H1 (cell line): ENCODE data around the gene URGCP. TPM values are rescaled to one million over a fixed set of nuclear protein-coding genes. Genes with fewer than 3 reads are reported as not detected.

Source experiments
- CTCF ChIA-PET: fragments of 300-600 bp; sonication (Branson Sonifier 250); formaldehyde crosslinking; loops from one replicate; lab custom pipeline; 2021; ENCODE audit not compliant: partially characterized antibody; lab: Charles Lee
- POLR2A ChIA-PET: fragments of 300-600 bp; sonication (Branson Sonifier 250); formaldehyde crosslinking; loops from one replicate; lab custom pipeline; 2021; ENCODE audit warnings: inconsistent platforms; ENCODE audit not compliant: partially characterized antibody; lab: Charles Lee
- DNase-seq, 2 experiments: peaks; one replicate each; pipeline versions ENCODE4 v3.0.0 to v3.0.0-alpha.2; 2010 to 2022; ENCODE audit warnings: low spot score in 2 of 2, low read depth in 1 of 2, mixed read lengths in 1 of 2
- FAIRE-seq: peaks from 2 replicates; lab custom pipeline; 2011; peaks lifted over from hg19 to GRCh38; lab: Jason Lieb, UNC
- H2AFZ ChIP-seq: 2 replicates; pipeline ENCODE4 v1.8.1; 2012; ENCODE audit warnings: low read length, inconsistent platforms
- H2AK5ac ChIP-seq: 2 replicates; pipeline ENCODE4 v1.6.1; 2013; ENCODE audit warnings: low read depth, low read length
- H2BK120ac ChIP-seq: replicated peaks from 2 replicates; pipeline ENCODE3; 2013; ENCODE audit warnings: low read depth, low read length, inconsistent platforms
- H2BK12ac ChIP-seq: 2 replicates; pipeline ENCODE4 v1.6.1; 2013; ENCODE audit warnings: low read depth, low read length
- H2BK15ac ChIP-seq: 2 replicates; pipeline ENCODE4 v1.6.1; 2013; ENCODE audit warnings: low read length
- H2BK20ac ChIP-seq: 2 replicates; pipeline ENCODE4 v1.6.1; 2013; ENCODE audit warnings: low read length
- H2BK5ac ChIP-seq: 2 replicates; pipeline ENCODE4 v1.6.1; 2013; ENCODE audit warnings: low read depth, low read length
- H3K14ac ChIP-seq: 2 replicates; pipeline ENCODE4 v1.6.1; 2013; ENCODE audit warnings: inconsistent platforms; ENCODE audit not compliant: insufficient read length
- H3K18ac ChIP-seq: 2 replicates; pipeline ENCODE4 v1.6.1; 2013; ENCODE audit warnings: low read length; ENCODE audit errors: extremely low read depth
- H3K23ac ChIP-seq: 2 replicates; pipeline ENCODE4 v1.6.1; 2013; ENCODE audit warnings: inconsistent platforms; ENCODE audit not compliant: insufficient read length
- H3K23me2 ChIP-seq: 2 replicates; pipeline ENCODE4 v1.6.1; 2013; ENCODE audit warnings: low read depth, low read length
- H3K27ac ChIP-seq: 2 replicates; pipeline ENCODE4 v1.6.1; 2011; ENCODE audit warnings: low read depth, low read length, inconsistent platforms
- H3K27me3 ChIP-seq, 4 experiments: replicated peaks in 1 of 4; 1 replicate in 1 of 4; 2 replicates in 3 of 4; pipeline versions ENCODE4 v1.6.1 to v1.8.1; 2011 to 2013; ENCODE audit warnings: low read length in 3 of 4, mild to moderate bottlenecking in 3 of 4, inconsistent platforms in 2 of 4, mixed read lengths in 2 of 4, moderate library complexity in 1 of 4; ENCODE audit not compliant: control insufficient read depth in 3 of 4, insufficient read depth in 3 of 4; ENCODE audit errors: extremely low read depth in 1 of 4
- H3K36me3 ChIP-seq, 4 experiments: 2 replicates each; pipeline versions ENCODE4 v1.6.1 to v1.8.1; 2011 to 2013; ENCODE audit warnings: mild to moderate bottlenecking in 4 of 4, low read length in 3 of 4, moderate library complexity in 2 of 4, control low read depth in 1 of 4, inconsistent platforms in 1 of 4; ENCODE audit not compliant: insufficient read depth in 4 of 4, control insufficient read depth in 2 of 4
- H3K4ac ChIP-seq: replicated peaks from 2 replicates; pipeline ENCODE3; 2013; ENCODE audit warnings: low read length, low read depth, mixed read lengths, inconsistent platforms; ENCODE audit not compliant: insufficient read length
- H3K4me1 ChIP-seq, 4 experiments: replicated peaks in 1 of 4; 1 replicate in 1 of 4; 2 replicates in 3 of 4; pipeline versions ENCODE4 v1.6.1 to v1.8.1; 2011 to 2013; ENCODE audit warnings: low read length in 3 of 4, inconsistent platforms in 2 of 4, mixed read lengths in 1 of 4; ENCODE audit not compliant: insufficient read depth in 4 of 4, control insufficient read depth in 3 of 4
- H3K4me2 ChIP-seq, 2 experiments: 2 replicates each; pipeline versions ENCODE4 v1.6.1 to v1.8.1; 2011 to 2013; ENCODE audit warnings: low read depth in 2 of 2, low read length in 2 of 2, control low read depth in 1 of 2, inconsistent platforms in 1 of 2, mild to moderate bottlenecking in 1 of 2; ENCODE audit not compliant: insufficient read depth in 1 of 2
- H3K4me3 ChIP-seq, 4 experiments: fragments of 200-600, 300-600 bp in 1 of 4; sonication (generic), shearing (Covaris generic), sonication (Bioruptor Twin) in 1 of 4; 2 replicates each; pipeline versions ENCODE4 v1.5.1 to v1.8.1; 2011 to 2016; ENCODE audit warnings: low read length in 4 of 4, low read depth in 3 of 4, control low read depth in 2 of 4, inconsistent platforms in 2 of 4, mild to moderate bottlenecking in 2 of 4, mixed read lengths in 1 of 4, moderate library complexity in 1 of 4; ENCODE audit not compliant: insufficient read depth in 2 of 4; ENCODE audit errors: extremely low read depth in 1 of 4
- H3K56ac ChIP-seq: replicated peaks from 2 replicates; pipeline ENCODE3; 2013; ENCODE audit warnings: low read depth, mild to moderate bottlenecking, mixed read lengths, low read length, inconsistent platforms; ENCODE audit not compliant: insufficient read length
- H3K79me1 ChIP-seq: 2 replicates; pipeline ENCODE4 v1.6.1; 2013; ENCODE audit warnings: low read depth, low read length, control low read depth
- H3K79me2 ChIP-seq, 2 experiments: 2 replicates each; pipeline versions ENCODE4 v1.6.1 to v1.8.1; 2012 to 2013; ENCODE audit warnings: low read length in 2 of 2, mild to moderate bottlenecking in 2 of 2, inconsistent platforms in 1 of 2; ENCODE audit not compliant: insufficient read depth in 2 of 2, control insufficient read depth in 1 of 2
- H3K9ac ChIP-seq, 4 experiments: replicated peaks in 1 of 4; 1 replicate in 1 of 4; 2 replicates in 3 of 4; pipeline versions ENCODE4 v1.6.1 to v1.8.1; 2011 to 2013; ENCODE audit warnings: low read depth in 3 of 4, low read length in 3 of 4, control low read depth in 2 of 4, mild to moderate bottlenecking in 2 of 4, moderate library complexity in 2 of 4, inconsistent platforms in 1 of 4; ENCODE audit errors: extremely low read depth in 1 of 4
- H3K9me3 ChIP-seq, 2 experiments: 2 replicates each; pipeline versions ENCODE4 v1.6.1 to v1.8.1; 2012 to 2013; ENCODE audit warnings: mild to moderate bottlenecking in 2 of 2, moderate library complexity in 2 of 2, control low read depth in 1 of 2, inconsistent platforms in 1 of 2, low read depth in 1 of 2, low read length in 1 of 2, mixed read lengths in 1 of 2; ENCODE audit not compliant: insufficient read depth in 2 of 2
- H4K20me1 ChIP-seq, 2 experiments: replicated peaks in 1 of 2; 2 replicates each; pipeline versions ENCODE3 to v1.8.1; 2011 to 2013; ENCODE audit warnings: inconsistent platforms in 2 of 2, low read length in 2 of 2, mild to moderate bottlenecking in 1 of 2; ENCODE audit not compliant: insufficient read depth in 2 of 2, control insufficient read depth in 1 of 2
- H4K5ac ChIP-seq: 2 replicates; pipeline ENCODE4 v1.6.1; 2013; ENCODE audit warnings: low read length, low read depth, mixed read lengths, inconsistent platforms; ENCODE audit not compliant: insufficient read length
- H4K8ac ChIP-seq: 2 replicates; pipeline ENCODE4 v1.8.0; 2013; ENCODE audit warnings: mild to moderate bottlenecking, moderate library complexity, low read length, inconsistent platforms; ENCODE audit not compliant: insufficient read depth; ENCODE audit errors: extremely low read depth
- H4K91ac ChIP-seq: replicated peaks from 2 replicates; pipeline ENCODE3; 2013; ENCODE audit warnings: low read length, mixed read lengths, inconsistent platforms; ENCODE audit not compliant: insufficient read length
- ATF3 ChIP-seq: IDR thresholded peaks from 2 replicates; pipeline ENCODE4 v1.6.1; 2011; ENCODE audit warnings: low read depth, mild to moderate bottlenecking, low read length; ENCODE audit not compliant: insufficient read depth
- CBX8 ChIP-seq: fragments of 300-800, 300-1000 bp; sonication (generic); IDR thresholded peaks from 2 replicates; pipeline ENCODE4 v1.7.1; 2016; ENCODE audit warnings: low read depth, low read length, borderline replicate concordance
- CTBP2 ChIP-seq: IDR thresholded peaks from 2 replicates; pipeline ENCODE4 v1.7.0; 2011; ENCODE audit warnings: borderline replicate concordance, mild to moderate bottlenecking, moderate library complexity, mixed read lengths, low read length; ENCODE audit not compliant: insufficient read depth, insufficient read length
- FOSL1 ChIP-seq: IDR thresholded peaks from 2 replicates; pipeline ENCODE4 v1.6.1; 2011; ENCODE audit warnings: mild to moderate bottlenecking, low read depth, low read length, moderate library complexity; ENCODE audit not compliant: insufficient read depth
- GTF2F1 ChIP-seq: IDR thresholded peaks from 2 replicates; pipeline ENCODE4 v1.6.1; 2012; ENCODE audit warnings: low read depth, low read length, improper control_type of control experiment, borderline replicate concordance
- KDM1A ChIP-seq: fragments of 200-600, 300-600 bp; sonication (generic); IDR thresholded peaks from 2 replicates; pipeline ENCODE4 v1.7.1; 2016; ENCODE audit warnings: mild to moderate bottlenecking, low read length, borderline replicate concordance
- POU5F1 ChIP-seq: IDR thresholded peaks from 2 replicates; pipeline ENCODE4 v1.6.1; 2011; ENCODE audit warnings: low read depth, mild to moderate bottlenecking, low read length, moderate library complexity
- RAD21 ChIP-seq, 2 experiments: IDR thresholded peaks in 1 of 2; conservative IDR thresholded peaks in 1 of 2; 2 replicates each; pipeline ENCODE4 v1.6.1; 2011; ENCODE audit warnings: low read depth in 2 of 2, low read length in 2 of 2, improper control_type of control experiment in 1 of 2, inconsistent platforms in 1 of 2, mild to moderate bottlenecking in 1 of 2, moderate library complexity in 1 of 2
- RBBP5 ChIP-seq: IDR thresholded peaks from 2 replicates; pipeline ENCODE4 v1.7.1; 2012; ENCODE audit warnings: low read depth, mild to moderate bottlenecking, inconsistent platforms, low read length, moderate library complexity, borderline replicate concordance
- YY1 ChIP-seq: IDR thresholded peaks from 2 replicates; pipeline ENCODE4 v1.6.1; 2011; ENCODE audit warnings: low read depth, mild to moderate bottlenecking, low read length
- WGBS, 2 experiments: shearing (Covaris generic) in 1 of 2; methylation state at CpG; one replicate each; pipeline versions ENCODE4 v1.1.6 to v1.1.7; 2013 to 2015; ENCODE audit warnings: low lambda C conversion rate in 2 of 2, mixed read lengths in 2 of 2, inconsistent platforms in 1 of 2, low coverage in 1 of 2, missing lambda C conversion rate in 1 of 2; ENCODE audit not compliant: insufficient replicate concordance in 2 of 2, insufficient coverage in 1 of 2, insufficient read length in 1 of 2; ENCODE audit errors: extremely low coverage in 1 of 2, missing lambda C conversion rate in 1 of 2; 5-methylcytosine and 5-hydroxymethylcytosine counted together
- polyA plus RNA-seq, 7 experiments: library from polyadenylated mRNA; depleted of rRNA in 3 of 7; stranded (reverse) in 5 of 7; unstranded in 2 of 7; fragments of >200 nt in 5 of 7; fragments of 200-250 nt in 2 of 7; gene quantifications; 1 replicate in 5 of 7; 2 replicates in 1 of 7; 4 replicates in 1 of 7; pipeline versions ENCODE4 v1.2.1 to v1.2.3, GENCODE V29; 2011 to 2013; ENCODE audit warnings: missing spikeins in 2 of 7, mixed read lengths in 2 of 7
- total RNA-seq: library from RNA; stranded (reverse); fragmentation: NEBNext Ultra II Directional; extraction: Animal tissue kit (Norgen Biotek cat#: 25700); gene quantifications from 2 replicates; pipeline ENCODE4 v1.2.1, GENCODE V29; 2021

Gene URGCP
- total and polyA plus RNA-seq, 2 of the 8 experiments (the other 6 are each of a cell fraction or from before 2014, with no cell fraction given), result 9.0 to 18.7 TPM

DNA sequence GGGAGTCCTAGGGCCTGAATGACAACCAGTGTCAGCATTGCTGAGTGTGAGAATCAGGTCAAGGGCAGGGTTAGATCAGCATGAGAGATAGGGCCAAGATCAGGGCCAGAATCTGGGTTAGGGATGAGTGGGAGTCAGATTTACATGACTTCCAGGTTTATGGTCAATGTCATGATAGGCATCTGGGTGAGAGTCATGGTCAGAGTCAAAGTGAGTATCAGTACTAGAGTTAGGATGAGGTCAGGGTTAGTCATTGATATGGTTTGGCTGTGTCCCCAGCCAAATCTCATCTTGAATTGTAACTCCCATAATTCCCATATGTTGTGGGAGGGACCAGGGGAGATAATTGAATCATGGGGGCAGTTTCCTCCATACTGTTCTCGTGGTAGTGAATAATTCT lies 49.4 kb downstream of the URGCP start:
- no peak overlapping the region for H3K4me3 ChIP-seq
- no peak overlapping the region for H3K4me2 ChIP-seq
- H2BK5ac ChIP-seq, result no peak overlapping the region
- H3K36me3 ChIP-seq, result no peaks in the 10 kb centered on the region; a peak in 1 of 8 replicates
- H3K23me2 ChIP-seq, result no peaks in the 10 kb centered on the region
- H3K14ac ChIP-seq, result no peak overlapping the region
- no peak overlapping the region for H2BK20ac ChIP-seq
- no peak overlapping the region for H2BK12ac ChIP-seq
- H4K8ac ChIP-seq, result no peak overlapping the region
- H3K23ac ChIP-seq, result no peak overlapping the region
- 93% methylated on average over 1 of the region's 1 CpG; no CpG with 5 or more reads in 1 of the 2 experiments for WGBS, 2 experiments
- H2AK5ac ChIP-seq, result no peak overlapping the region
- H2AFZ ChIP-seq, result no peak overlapping the region
- H3K79me1 ChIP-seq, result no peaks in the 10 kb centered on the region
- H3K18ac ChIP-seq, result no peak overlapping the region
- CTCF ChIA-PET, result no interaction called here
- no peak overlapping the region for H3K9ac ChIP-seq
- FAIRE-seq (no peak), DNase-seq (no peak)
- H3K4ac ChIP-seq, result no peak overlapping the region
- no peak overlapping the region for H3K27ac ChIP-seq
- H3K56ac ChIP-seq, result no peak overlapping the region
- no peaks in the 10 kb centered on the region for H3K27me3 ChIP-seq
- no peak overlapping the region for H4K91ac ChIP-seq
- POLR2A ChIA-PET, result interaction anchor here (1.6 kb wide), 1 partner anchor 9 kb away, joined by 3 read pairs; no protein-coding TSS in a partner anchor
- H2BK15ac ChIP-seq, result no peak overlapping the region
- H4K20me1 ChIP-seq, result no peaks in the 10 kb centered on the region
- no peaks in the 10 kb centered on the region for H3K4me1 ChIP-seq
- no peaks in the 10 kb centered on the region for H3K79me2 ChIP-seq
- TF ChIP-seq GTF2F1 (no peak), CTBP2 (no peak), ATF3 (no peak), RBBP5 (no peak), POU5F1 (no peak), YY1 (no peak), RAD21 (IDR thresholded peaks at IDR 0.05 in 1 of 2, conservative IDR thresholded peaks at IDR 0.05 in 1 of 2; ENCODE audit: low read depth in 2 of 2, low read length in 2 of 2) (no peak), CBX8 (no peak), KDM1A (no peak), FOSL1 (no peak)
- no peak overlapping the region for H2BK120ac ChIP-seq
- no peak overlapping the region for H4K5ac ChIP-seq
- no peaks in the 10 kb centered on the region; a peak in 1 of 4 replicates for H3K9me3 ChIP-seq
